MCF 10A (cell line): Measurements from ENCODE around the gene ISM2. TPM values are rescaled to one million over a fixed set of nuclear protein-coding genes. Genes with fewer than 3 reads are reported as not detected.

Source experiments
- BruUV-seq: library from RNA; stranded (reverse); fragments of 400-500 nt; replicated peaks from 2 replicates; lab custom pipeline; 2021; lab: Mats Ljungman, UMichigan
- CTCF ChIA-PET: fragments of 300-600 bp; sonication (Branson Sonifier 250); formaldehyde crosslinking; extraction: SDS; loops from one replicate; lab custom pipeline; 2021; ENCODE audit warnings: antibody characterized with exemption, inconsistent platforms; lab: Yijun Ruan, JAX
- POLR2A ChIA-PET: fragments of 300-600, 350-650 bp; sonication (Branson Sonifier 250); formaldehyde crosslinking; extraction: SDS; loops from one replicate; lab custom pipeline; 2020; ENCODE audit warnings: antibody characterized with exemption, inconsistent platforms; lab: Yijun Ruan, JAX
- DNase-seq: peaks from one replicate; pipeline ENCODE4 v3.0.0-alpha.2; 2018; ENCODE audit not compliant: unreplicated experiment
- H3K27ac Mint-ChIP-seq: one replicate; pipeline ENCODE4 v1.8.0; 2022; ENCODE audit warnings: mild to moderate bottlenecking, low read depth, mixed read lengths; ENCODE audit not compliant: unreplicated experiment
- H3K27me3 Mint-ChIP-seq: one replicate; pipeline ENCODE4 v1.8.0; 2022; ENCODE audit warnings: mixed read lengths; ENCODE audit not compliant: insufficient read depth, unreplicated experiment
- H3K36me3 Mint-ChIP-seq: one replicate; pipeline ENCODE4 v1.8.0; 2022; ENCODE audit warnings: mild to moderate bottlenecking, moderate library complexity, mixed read lengths; ENCODE audit not compliant: insufficient read depth, unreplicated experiment
- H3K4me1 Mint-ChIP-seq: one replicate; pipeline ENCODE4 v1.8.0; 2022; ENCODE audit warnings: mixed read lengths; ENCODE audit not compliant: insufficient read depth, unreplicated experiment
- H3K4me3 Mint-ChIP-seq: one replicate; pipeline ENCODE4 v1.8.0; 2022; ENCODE audit warnings: mild to moderate bottlenecking, moderate library complexity, mixed read lengths; ENCODE audit not compliant: unreplicated experiment
- H3K9me3 Mint-ChIP-seq: one replicate; pipeline ENCODE4 v1.8.0; 2022; ENCODE audit warnings: mixed read lengths; ENCODE audit not compliant: unreplicated experiment
- intact Hi-C: fragments of 100-400 bp; cut with micrococcal nuclease; formaldehyde crosslinking; loops from 2 replicates; pipeline ENCODE4 v1.14.1; 2022
- total RNA-seq: library from RNA; stranded (reverse); gene quantifications from 2 replicates; pipeline ENCODE4 v1.2.3, GENCODE V29; 2022
- TF ChIP-seq, protein P1 (sequence below): fragments of 200-600 bp; IDR thresholded peaks from one replicate; pipeline ENCODE4 v1.8.0; 2022; ENCODE audit warnings: antibody characterized with exemption, mild to moderate bottlenecking; ENCODE audit not compliant: unreplicated experiment

The ISM2 gene
- total RNA-seq, 1 experiment from 2014 or later = not detected

DNA sequence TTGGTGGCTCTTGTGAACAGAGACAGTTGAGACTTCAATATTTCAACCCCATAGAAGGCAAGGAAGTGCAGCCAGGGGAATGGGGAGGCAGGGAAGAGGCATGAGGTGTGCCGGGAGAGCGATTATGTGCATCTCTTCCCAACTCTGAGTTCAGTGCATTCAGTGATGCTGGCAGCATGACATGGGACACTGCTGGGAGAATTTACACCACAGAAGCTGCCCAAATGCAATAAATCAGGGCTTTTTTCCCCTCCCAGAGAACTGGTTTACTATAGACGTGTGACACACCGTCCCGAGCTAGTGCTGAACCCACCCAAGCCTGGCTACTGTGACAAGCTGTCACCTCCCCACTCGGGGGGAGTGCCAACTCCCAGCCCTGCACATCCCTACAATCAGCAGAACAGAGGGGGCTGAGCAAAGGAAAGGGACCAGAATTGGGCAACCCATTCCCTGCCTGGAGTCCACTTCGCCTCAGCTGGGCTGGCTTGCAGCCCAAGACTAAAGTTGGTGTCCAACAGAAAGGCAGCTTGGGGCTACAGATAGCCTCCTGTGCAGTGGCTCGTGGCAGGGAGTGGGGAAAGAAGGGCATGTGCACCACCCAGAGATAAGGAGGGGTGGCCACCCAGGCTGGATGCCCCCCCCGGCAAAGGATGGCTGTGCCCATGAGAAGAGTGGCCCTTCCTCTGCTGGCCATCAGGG, 24.0 kb downstream of the ISM2 start:
- Mint-ChIP-seq H3K4me1 (no peaks in the 10 kb centered on the region), H3K36me3 (peaks cover 14% of the 10 kb centered on the region), H3K4me3 (no peak overlapping the region), H3K27me3 (peaks cover 12% of the 10 kb centered on the region), H3K27ac (no peak overlapping the region), H3K9me3 (no peaks in the 10 kb centered on the region)
- intact Hi-C loops = no loop called here
- CTCF ChIA-PET = interaction anchor here (1.8 kb wide), 1 partner anchor 15 kb away, joined by 5 read pairs; no protein-coding TSS in a partner anchor
- TF ChIP-seq, protein P1, sequence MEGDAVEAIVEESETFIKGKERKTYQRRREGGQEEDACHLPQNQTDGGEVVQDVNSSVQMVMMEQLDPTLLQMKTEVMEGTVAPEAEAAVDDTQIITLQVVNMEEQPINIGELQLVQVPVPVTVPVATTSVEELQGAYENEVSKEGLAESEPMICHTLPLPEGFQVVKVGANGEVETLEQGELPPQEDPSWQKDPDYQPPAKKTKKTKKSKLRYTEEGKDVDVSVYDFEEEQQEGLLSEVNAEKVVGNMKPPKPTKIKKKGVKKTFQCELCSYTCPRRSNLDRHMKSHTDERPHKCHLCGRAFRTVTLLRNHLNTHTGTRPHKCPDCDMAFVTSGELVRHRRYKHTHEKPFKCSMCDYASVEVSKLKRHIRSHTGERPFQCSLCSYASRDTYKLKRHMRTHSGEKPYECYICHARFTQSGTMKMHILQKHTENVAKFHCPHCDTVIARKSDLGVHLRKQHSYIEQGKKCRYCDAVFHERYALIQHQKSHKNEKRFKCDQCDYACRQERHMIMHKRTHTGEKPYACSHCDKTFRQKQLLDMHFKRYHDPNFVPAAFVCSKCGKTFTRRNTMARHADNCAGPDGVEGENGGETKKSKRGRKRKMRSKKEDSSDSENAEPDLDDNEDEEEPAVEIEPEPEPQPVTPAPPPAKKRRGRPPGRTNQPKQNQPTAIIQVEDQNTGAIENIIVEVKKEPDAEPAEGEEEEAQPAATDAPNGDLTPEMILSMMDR = no peak
- no peak for DNase-seq
- POLR2A ChIA-PET = no interaction called here
- no TSS peak for BruUV-seq

DNA sequence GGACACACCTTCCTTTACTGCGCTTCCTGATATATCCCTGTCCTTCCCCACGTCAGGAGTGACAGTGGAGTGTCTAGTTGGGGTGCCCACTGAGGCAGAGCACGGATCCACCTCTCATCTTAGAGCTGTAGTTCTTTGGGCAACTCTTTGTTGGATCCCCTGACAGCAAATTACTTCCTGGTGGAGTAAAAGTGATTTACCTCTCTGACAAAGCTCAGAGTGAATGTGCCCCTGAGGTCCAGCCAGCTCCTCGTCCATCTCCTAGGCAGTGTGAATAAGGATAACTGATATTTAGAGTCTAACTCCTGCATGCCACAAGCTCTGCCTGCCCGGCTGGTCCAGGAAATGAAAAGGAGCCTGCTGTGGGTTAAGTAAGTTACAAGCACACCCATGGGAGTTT, 24.7 kb downstream of the ISM2 start:
- no TSS peak for BruUV-seq
- Mint-ChIP-seq H3K4me3 (no peak overlapping the region), H3K4me1 (no peaks in the 10 kb centered on the region), H3K9me3 (no peaks in the 10 kb centered on the region), H3K27ac (no peak overlapping the region), H3K36me3 (peaks cover 21% of the 10 kb centered on the region), H3K27me3 (peaks cover 12% of the 10 kb centered on the region)
- DNase-seq = no peak
- ChIA-PET POLR2A (no interaction called here), CTCF (interaction anchor here (1.8 kb wide), 1 partner anchor 15 kb away, joined by 5 read pairs; no protein-coding TSS in a partner anchor)
- TF ChIP-seq, protein P1 = no peak
- intact Hi-C loops = no loop called here

DNA sequence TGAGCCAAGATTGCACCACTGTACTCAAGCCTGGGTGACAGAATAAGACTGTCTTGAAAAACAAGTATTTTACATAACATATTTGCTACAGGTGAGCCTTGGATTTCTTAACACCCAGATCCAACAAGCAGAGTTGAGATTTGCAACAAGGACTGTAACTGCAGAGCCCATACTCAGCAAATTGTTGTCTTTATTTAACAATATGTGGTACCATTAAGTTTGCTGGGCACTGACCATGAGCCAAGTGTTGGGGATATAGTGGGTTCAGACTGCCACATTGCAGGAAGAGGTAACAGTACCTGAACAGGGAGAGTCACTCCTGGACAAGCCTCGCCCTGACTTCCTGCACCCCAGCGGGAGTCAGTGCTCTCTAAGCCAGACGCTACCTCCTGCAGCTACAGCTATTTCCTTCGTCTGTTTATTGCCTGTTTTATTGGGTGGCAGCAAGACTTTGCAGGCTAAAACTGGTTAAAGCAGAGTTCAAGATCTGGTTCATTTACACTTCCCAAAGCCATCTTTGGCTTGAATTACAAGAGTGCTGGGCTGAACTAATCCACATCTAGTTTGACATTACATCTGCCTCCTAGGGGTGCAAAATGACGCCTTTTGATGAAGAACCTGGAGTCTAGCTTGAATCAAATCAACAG, 28.3 kb downstream of the ISM2 start:
- intact Hi-C loops = no loop called here
- no peak for DNase-seq
- CTCF ChIA-PET = interaction anchor here (0.6 to 0.7 kb wide), 3 partner anchors 10 to 138 kb away, joined by 3 to 4 read pairs (median 3); no protein-coding TSS in a partner anchor
- no peaks in the 10 kb centered on the region for H3K9me3 Mint-ChIP-seq
- H3K4me1 Mint-ChIP-seq = no peaks in the 10 kb centered on the region
- POLR2A ChIA-PET = no interaction called here
- TF ChIP-seq, protein P1 = no peak
- H3K27me3 Mint-ChIP-seq = peaks cover 12% of the 10 kb centered on the region
- H3K4me3 Mint-ChIP-seq = no peak overlapping the region
- peaks cover 57% of the 10 kb centered on the region for H3K36me3 Mint-ChIP-seq
- no TSS peak for BruUV-seq
- no peak overlapping the region for H3K27ac Mint-ChIP-seq

DNA sequence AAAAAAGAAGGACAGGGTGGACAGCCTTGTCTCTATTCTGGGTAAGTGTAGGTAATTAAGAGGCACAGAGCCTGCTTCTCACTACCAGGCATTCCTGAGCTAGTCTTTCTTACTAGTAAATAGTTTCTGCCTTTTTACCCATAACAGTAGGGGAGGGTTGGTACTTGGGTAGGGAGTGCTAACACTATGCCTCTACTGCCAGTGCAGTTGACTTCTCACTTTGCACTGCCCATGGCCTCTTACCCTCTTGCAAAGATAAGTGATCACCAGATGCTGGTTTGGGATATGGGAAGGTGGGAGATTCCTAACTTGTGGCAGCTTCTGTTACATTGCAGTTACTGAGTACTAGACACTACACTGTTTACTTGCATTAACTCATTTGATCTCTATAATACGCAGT, 29.1 kb downstream of the ISM2 start:
- Mint-ChIP-seq H3K9me3 (no peaks in the 10 kb centered on the region), H3K27ac (no peak overlapping the region), H3K36me3 (peaks cover 65% of the 10 kb centered on the region), H3K27me3 (peaks cover 8% of the 10 kb centered on the region), H3K4me1 (no peaks in the 10 kb centered on the region), H3K4me3 (no peak overlapping the region)
- TF ChIP-seq, protein P1 = no peak
- BruUV-seq = no TSS peak
- POLR2A ChIA-PET = interaction anchor here (1.0 kb wide), 1 partner anchor 69 kb away, joined by 3 read pairs; no protein-coding TSS in a partner anchor
- CTCF ChIA-PET = interaction anchor here (1.2 kb wide), 1 partner anchor 49 kb away, joined by 3 read pairs; no protein-coding TSS in a partner anchor
- intact Hi-C loops = no loop called here
- DNase-seq = no peak
